ENCODE measurements around the gene ZDHHC14.
"Not testable (repeated sequence)": the region's sequence is repeated elsewhere in the genome, so short reads cannot be mapped to it uniquely, and the experiment has no call there.

Gene ZDHHC14

DNA sequence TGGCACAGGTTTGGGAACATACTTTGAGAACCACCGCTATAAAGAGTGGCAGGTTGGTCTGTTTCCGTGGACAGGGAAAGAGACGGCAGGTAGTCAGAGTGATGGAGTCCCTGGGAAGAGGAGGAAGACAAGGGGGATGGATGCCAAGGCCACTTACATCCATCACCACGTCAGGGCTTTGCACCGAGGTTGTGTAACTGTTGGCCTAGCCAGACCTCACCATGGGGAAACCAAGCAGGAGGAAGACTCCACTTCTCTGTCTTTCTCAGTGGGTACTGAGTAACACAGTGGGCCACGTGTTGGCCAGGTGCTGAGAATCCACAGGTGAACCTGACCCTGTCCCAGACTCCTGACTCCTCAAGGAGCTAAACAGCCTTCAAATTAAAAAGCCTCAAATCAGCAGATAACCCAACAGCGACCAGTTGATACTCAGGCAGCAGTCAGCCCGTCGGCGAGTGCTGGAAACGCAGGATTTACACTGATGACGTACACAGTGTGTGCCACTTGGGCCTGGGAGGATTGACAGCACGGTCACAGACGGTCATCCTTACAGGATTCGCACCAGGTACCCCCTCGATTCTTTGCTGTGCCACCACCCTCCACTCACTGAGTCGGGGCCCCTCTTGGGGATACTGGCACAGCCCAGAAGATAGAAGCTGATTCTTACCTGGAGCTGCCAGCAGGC, 307.4 kb downstream of the ZDHHC14 start:
- H3K4me3 Mint-ChIP-seq: no peak overlapping the region
- H3K27me3 Mint-ChIP-seq: peaks cover 22% of the 10 kb centered on the region
- ATAC-seq (ENCODE audit: low read depth) (no peak), DNase-seq (ENCODE audit: low spot score in 2 of 2) (no peak)
- H3K27ac Mint-ChIP-seq: no peak overlapping the region
- H3K36me3 Mint-ChIP-seq: peaks cover 8% of the 10 kb centered on the region
- peaks cover 5% of the 10 kb centered on the region for H3K4me1 Mint-ChIP-seq
- no peaks in the 10 kb centered on the region for H3K9me3 Mint-ChIP-seq

- H3K27ac Mint-ChIP-seq: no peak overlapping the region
- no peak for ATAC-seq (ENCODE audit: low read depth)
- no peaks in the 10 kb centered on the region for H3K9me3 Mint-ChIP-seq
- H3K4me1 Mint-ChIP-seq: peaks cover 5% of the 10 kb centered on the region
- H3K27me3 Mint-ChIP-seq: peaks cover 23% of the 10 kb centered on the region
- DNase-seq (ENCODE audit: low spot score in 2 of 2): no peak
- no peak overlapping the region for H3K4me3 Mint-ChIP-seq
- H3K36me3 Mint-ChIP-seq: peaks cover 8% of the 10 kb centered on the region
Observed at GRCh38 chr6:157688960-157689599, 308.1 kb downstream of the ZDHHC14 start.

- H3K9me3 Mint-ChIP-seq: no peaks in the 10 kb centered on the region
- H3K4me1 Mint-ChIP-seq: peaks cover 7% of the 10 kb centered on the region
- DNase-seq (ENCODE audit: low spot score in 2 of 2) (no peak), ATAC-seq (ENCODE audit: low read depth) (no peak)
- no peak overlapping the region for H3K4me3 Mint-ChIP-seq
- no peak overlapping the region for H3K27ac Mint-ChIP-seq
- peaks cover 8% of the 10 kb centered on the region for H3K36me3 Mint-ChIP-seq
- H3K27me3 Mint-ChIP-seq: peaks cover 26% of the 10 kb centered on the region
Observed at GRCh38 chr6:157689875-157690274, 308.9 kb downstream of the ZDHHC14 start.

GRCh38 chr6:157690441-157691210, 309.6 kb downstream of the ZDHHC14 start:
- no peak overlapping the region for H3K4me3 Mint-ChIP-seq
- H3K27ac Mint-ChIP-seq: no peak overlapping the region
- peaks cover 28% of the 10 kb centered on the region for H3K27me3 Mint-ChIP-seq
- H3K9me3 Mint-ChIP-seq: no peaks in the 10 kb centered on the region
- H3K4me1 Mint-ChIP-seq: peaks cover 7% of the 10 kb centered on the region
- ATAC-seq (ENCODE audit: low read depth) (no peak), DNase-seq (ENCODE audit: low spot score in 2 of 2) (no peak)
- H3K36me3 Mint-ChIP-seq: peaks cover 8% of the 10 kb centered on the region

- DNase-seq (ENCODE audit: low spot score in 2 of 2); H3K4me1 Mint-ChIP-seq; H3K27ac Mint-ChIP-seq; ATAC-seq (ENCODE audit: low read depth); H3K9me3 Mint-ChIP-seq; H3K4me3 Mint-ChIP-seq; H3K36me3 Mint-ChIP-seq: not testable (repeated sequence)
- H3K27me3 Mint-ChIP-seq: peaks cover 28% of the 10 kb centered on the region
Observed at GRCh38 chr6:157691621-157692020, 310.6 kb downstream of the ZDHHC14 start.

DNA sequence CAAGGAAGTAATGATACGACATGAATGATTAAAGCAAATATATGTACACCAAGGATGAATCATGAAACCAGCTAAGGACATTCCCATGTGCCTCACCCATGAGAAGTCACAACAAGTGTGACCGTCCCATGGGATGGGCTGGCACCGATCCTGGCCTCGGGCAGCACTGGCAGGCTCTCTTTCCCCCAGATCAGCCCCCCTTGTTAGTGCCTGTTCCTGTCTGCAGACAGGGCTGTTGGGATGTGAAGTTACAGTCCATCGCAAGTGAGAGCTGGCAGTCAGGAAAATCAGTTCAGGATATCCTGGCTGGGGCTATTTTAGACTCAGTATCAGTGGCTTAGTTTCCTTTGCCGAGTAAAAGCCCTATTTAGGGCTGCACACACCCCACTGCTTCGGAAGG, 312.9 kb downstream of the ZDHHC14 start:
- no peak overlapping the region for H3K4me3 Mint-ChIP-seq

GRCh38 chr6:157695301-157696040, 314.5 kb downstream of the ZDHHC14 start:
- Mint-ChIP-seq H3K9me3 (peaks cover 2% of the 10 kb centered on the region), H3K4me3 (no peak overlapping the region), H3K36me3 (peaks cover 8% of the 10 kb centered on the region), H3K27ac (no peak overlapping the region), H3K4me1 (peaks cover 4% of the 10 kb centered on the region), H3K27me3 (peaks cover 28% of the 10 kb centered on the region)
- no peak for ATAC-seq (ENCODE audit: low read depth)
- no peak for DNase-seq (ENCODE audit: low spot score in 2 of 2)

More for the DNA sequence above, 312.9 kb downstream of the ZDHHC14 start:
- no peak for DNase-seq (ENCODE audit: low spot score in 2 of 2)
- peaks cover 4% of the 10 kb centered on the region for H3K4me1 Mint-ChIP-seq
- peaks cover 32% of the 10 kb centered on the region for H3K27me3 Mint-ChIP-seq
- no peak overlapping the region for H3K27ac Mint-ChIP-seq
- H3K9me3 Mint-ChIP-seq: peaks cover 2% of the 10 kb centered on the region
- peaks cover 8% of the 10 kb centered on the region for H3K36me3 Mint-ChIP-seq
- no peak for ATAC-seq (ENCODE audit: low read depth)

DNA sequence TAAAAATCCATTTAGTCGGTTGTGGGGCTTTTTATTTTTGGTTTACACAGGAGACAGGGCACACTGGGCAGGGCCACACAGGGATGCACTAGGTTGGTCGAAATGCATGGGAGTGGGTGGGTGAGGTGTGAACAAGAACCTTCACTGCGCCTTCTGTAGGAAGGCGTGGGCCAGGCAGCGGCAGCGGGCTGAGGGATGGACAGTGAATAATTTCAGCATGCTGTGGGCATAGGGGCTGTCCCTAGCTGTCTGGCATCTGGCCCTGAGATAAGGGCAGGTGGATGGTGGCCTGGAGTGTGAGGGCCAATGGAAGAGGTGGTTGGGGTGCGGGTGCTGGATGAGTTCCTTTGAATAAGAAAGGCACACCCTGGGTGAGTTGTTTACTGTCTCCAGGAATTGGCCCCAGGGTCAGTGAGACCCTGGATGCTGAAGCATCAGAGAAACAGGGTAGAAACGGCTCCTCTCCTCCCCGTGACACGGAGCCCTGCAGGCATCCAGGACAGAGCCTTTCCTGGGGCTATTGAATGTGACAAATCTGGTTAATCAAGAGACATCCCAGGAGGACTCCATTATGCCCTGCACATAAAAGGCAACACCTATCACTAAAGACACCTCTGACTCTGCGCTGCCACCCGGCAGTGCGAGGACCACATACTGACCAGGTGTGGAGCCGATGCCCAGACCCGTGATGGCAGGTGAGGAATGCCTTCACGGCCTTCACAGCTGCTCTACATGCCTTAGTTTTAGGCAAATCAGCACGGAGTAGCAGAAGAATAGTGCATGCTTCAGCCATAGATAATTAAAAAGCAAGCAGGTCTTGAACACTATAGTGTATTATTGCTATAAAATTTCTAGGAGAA, 319.0 kb downstream of the ZDHHC14 start:
- no peak overlapping the region for H3K27ac Mint-ChIP-seq
- peaks cover 3% of the 10 kb centered on the region for H3K36me3 Mint-ChIP-seq
- DNase-seq (ENCODE audit: low spot score in 2 of 2) (no peak), ATAC-seq (ENCODE audit: low read depth) (no peak)
- no peak overlapping the region for H3K4me3 Mint-ChIP-seq
- peaks cover 8% of the 10 kb centered on the region for H3K27me3 Mint-ChIP-seq
- no peaks in the 10 kb centered on the region for H3K4me1 Mint-ChIP-seq
- peaks cover 5% of the 10 kb centered on the region for H3K9me3 Mint-ChIP-seq

DNA sequence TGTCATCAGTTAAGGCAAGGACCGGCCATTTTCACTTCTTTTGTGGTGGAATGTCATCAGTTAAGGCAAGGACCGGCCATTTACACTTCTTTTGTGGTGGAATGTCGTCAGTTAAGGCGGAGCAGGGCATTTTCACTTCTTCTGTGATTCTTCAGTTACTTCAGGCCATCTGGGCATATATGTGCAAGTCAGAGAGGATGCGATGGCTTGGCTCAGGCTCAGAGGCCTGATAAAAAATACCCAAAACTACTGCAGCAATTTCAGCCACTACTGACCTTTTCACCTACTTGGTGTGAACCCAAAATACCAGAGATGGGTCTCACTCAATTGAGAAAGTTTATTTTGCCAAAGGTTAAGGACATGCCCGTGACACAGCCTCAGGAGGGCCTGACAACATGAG, 325.4 kb downstream of the ZDHHC14 start:
- H3K9me3 Mint-ChIP-seq; ATAC-seq (ENCODE audit: low read depth); DNase-seq (ENCODE audit: low spot score in 2 of 2): not testable (repeated sequence)

DNA sequence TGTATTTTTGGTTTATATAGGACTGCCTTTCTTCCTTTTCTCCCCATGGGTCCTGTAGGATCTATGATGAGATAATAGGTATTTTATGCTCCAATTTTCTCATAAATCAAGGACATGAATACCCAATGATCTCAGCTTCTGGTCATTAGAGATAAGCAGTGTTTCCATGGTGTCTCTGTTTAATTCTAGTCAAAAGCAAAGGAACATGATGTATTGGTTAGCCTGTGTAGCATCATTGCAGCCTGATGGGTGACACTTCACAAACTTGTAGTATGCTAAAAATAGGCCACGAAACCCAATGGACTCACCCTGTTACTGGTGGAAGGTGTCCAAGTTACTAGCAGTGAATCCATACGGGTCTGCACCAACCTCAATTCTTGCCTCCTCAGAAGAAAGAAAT, 325.9 kb downstream of the ZDHHC14 start:
- no peaks in the 10 kb centered on the region for H3K36me3 Mint-ChIP-seq
- peaks cover 2% of the 10 kb centered on the region for H3K27me3 Mint-ChIP-seq
- ATAC-seq (ENCODE audit: low read depth) (no peak), DNase-seq (ENCODE audit: low spot score in 2 of 2) (no peak)
- H3K27ac Mint-ChIP-seq: no peak overlapping the region
- H3K4me3 Mint-ChIP-seq: no peak overlapping the region
- no peaks in the 10 kb centered on the region for H3K4me1 Mint-ChIP-seq
- H3K9me3 Mint-ChIP-seq: peaks cover 3% of the 10 kb centered on the region

More for the DNA sequence above, 325.4 kb downstream of the ZDHHC14 start:
- not testable (repeated sequence) for H3K4me1 Mint-ChIP-seq, H3K4me3 Mint-ChIP-seq, H3K27ac Mint-ChIP-seq, H3K27me3 Mint-ChIP-seq, H3K36me3 Mint-ChIP-seq

DNA sequence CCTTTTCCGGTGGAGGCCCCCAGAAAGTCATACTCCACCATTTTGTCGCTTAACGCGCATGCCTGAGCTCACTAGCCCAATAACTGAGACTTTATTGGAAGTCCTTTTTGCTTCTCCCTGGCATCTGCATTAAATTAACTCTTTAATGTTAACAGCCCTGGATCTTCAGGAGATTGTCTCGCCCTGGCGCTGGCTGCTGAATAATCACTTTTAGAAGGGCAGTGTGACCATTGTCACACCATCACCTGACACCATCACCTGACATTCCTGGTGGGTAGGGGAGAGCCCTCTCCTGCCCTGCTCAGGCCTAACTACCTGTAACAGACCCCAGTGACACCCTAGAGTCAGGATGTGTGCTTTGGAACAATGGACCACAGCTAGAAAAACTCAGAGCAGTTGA, 326.6 kb downstream of the ZDHHC14 start:
- H3K36me3 Mint-ChIP-seq: no peaks in the 10 kb centered on the region
- H3K4me1 Mint-ChIP-seq: no peaks in the 10 kb centered on the region
- no peak for ATAC-seq (ENCODE audit: low read depth)
- peaks cover 3% of the 10 kb centered on the region for H3K9me3 Mint-ChIP-seq
- H3K27ac Mint-ChIP-seq: no peak overlapping the region
- no peak for DNase-seq (ENCODE audit: low spot score in 2 of 2)
- peaks cover 2% of the 10 kb centered on the region for H3K27me3 Mint-ChIP-seq
- no peak overlapping the region for H3K4me3 Mint-ChIP-seq

- H3K27me3 Mint-ChIP-seq: peaks cover 2% of the 10 kb centered on the region
- H3K27ac Mint-ChIP-seq: no peak overlapping the region
- H3K9me3 Mint-ChIP-seq: peaks cover 3% of the 10 kb centered on the region
- H3K4me1 Mint-ChIP-seq: no peaks in the 10 kb centered on the region
- no peak for ATAC-seq (ENCODE audit: low read depth)
- no peaks in the 10 kb centered on the region for H3K36me3 Mint-ChIP-seq
- DNase-seq (ENCODE audit: low spot score in 2 of 2): no peak
- no peak overlapping the region for H3K4me3 Mint-ChIP-seq
Observed at GRCh38 chr6:157708239-157708638, 327.2 kb downstream of the ZDHHC14 start.

DNA sequence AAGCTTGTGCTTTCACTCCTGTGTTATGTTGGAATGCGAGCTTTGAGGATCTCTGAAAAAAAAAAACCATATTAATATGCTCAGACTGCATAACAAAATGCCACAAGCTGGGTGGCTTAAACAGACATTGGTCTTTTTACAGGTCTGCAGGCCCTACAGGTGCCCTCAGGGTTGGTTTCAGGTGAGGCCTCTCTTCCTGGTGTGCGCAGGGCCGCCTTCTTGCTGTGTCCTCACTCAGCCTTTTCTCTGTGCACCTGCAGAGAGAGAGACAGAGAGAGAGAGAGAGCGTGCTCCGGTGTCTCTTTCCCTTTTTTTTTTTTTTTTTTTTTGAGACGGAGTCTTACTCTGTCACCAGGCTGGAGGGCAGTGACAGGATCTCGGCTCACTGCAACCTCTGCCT, 327.9 kb downstream of the ZDHHC14 start:
- ATAC-seq (ENCODE audit: low read depth) (no peak), DNase-seq (ENCODE audit: low spot score in 2 of 2) (no peak)
- H3K27me3 Mint-ChIP-seq: peaks cover 2% of the 10 kb centered on the region
- no peaks in the 10 kb centered on the region for H3K36me3 Mint-ChIP-seq
- no peak overlapping the region for H3K4me3 Mint-ChIP-seq
- no peak overlapping the region for H3K27ac Mint-ChIP-seq
- H3K9me3 Mint-ChIP-seq: peaks cover 3% of the 10 kb centered on the region
- H3K4me1 Mint-ChIP-seq: no peaks in the 10 kb centered on the region
